Measurements from ENCODE around the gene PPM1N. TPM values are rescaled to one million over a fixed set of nuclear protein-coding genes. Genes with fewer than 3 reads are reported as not detected.

The PPM1N gene
- total RNA-seq, 1 donor from 2014 or later: not detected

- Mint-ChIP-seq H3K9me3 (ENCODE audit: low read depth) (no peaks in the 10 kb centered on the region), H3K4me3 (ENCODE audit: low read depth) (peak within 1 kb of the TSS; percentile 84), H3K27ac (peak within 1 kb of the TSS; percentile 97), H3K4me1 (ENCODE audit: low read depth) (peaks cover 13% of the 10 kb centered on the region), H3K27me3 (peaks cover 11% of the 10 kb centered on the region), H3K36me3 (ENCODE audit: insufficient read depth) (no peaks in the 10 kb centered on the region)
- DNase-seq (ENCODE audit: low spot score, unreplicated experiment): peak; percentile 88
- peak; percentile 32 for TF ChIP-seq CTCF (IDR thresholded peaks at IDR 0.05; ENCODE audit: unreplicated experiment)
These were observed 30.6 kb upstream of the PPM1N start, which contains the start of gene FOSB for GRCh38 chr19:45467456-45468158. FOSB (plus strand) TSS chr19:45467996; CDS start chr19:45468587, 591 bp downstream.

- DNase-seq (ENCODE audit: low spot score, unreplicated experiment): no peak
- peak overlapping the region; percentile 84 for H3K4me3 Mint-ChIP-seq (ENCODE audit: low read depth)
- no peak for TF ChIP-seq CTCF (IDR thresholded peaks at IDR 0.05; ENCODE audit: unreplicated experiment)
- peaks cover 15% of the 10 kb centered on the region for H3K27me3 Mint-ChIP-seq
- H3K36me3 Mint-ChIP-seq (ENCODE audit: insufficient read depth): no peaks in the 10 kb centered on the region
- no peaks in the 10 kb centered on the region for H3K9me3 Mint-ChIP-seq (ENCODE audit: low read depth)
- H3K4me1 Mint-ChIP-seq (ENCODE audit: low read depth): peaks cover 17% of the 10 kb centered on the region
- peak overlapping the region; percentile 97 for H3K27ac Mint-ChIP-seq
These were observed 30.0 kb upstream of the PPM1N start for GRCh38 chr19:45468159-45468651.

- Mint-ChIP-seq H3K27me3 (peaks cover 18% of the 10 kb centered on the region), H3K4me1 (ENCODE audit: low read depth) (peaks cover 19% of the 10 kb centered on the region), H3K9me3 (ENCODE audit: low read depth) (no peaks in the 10 kb centered on the region), H3K36me3 (ENCODE audit: insufficient read depth) (no peaks in the 10 kb centered on the region), H3K4me3 (ENCODE audit: low read depth) (peak overlapping the region; percentile 84), H3K27ac (peak overlapping the region; percentile 97)
- DNase-seq (ENCODE audit: low spot score, unreplicated experiment): no peak
- no peak for TF ChIP-seq CTCF (IDR thresholded peaks at IDR 0.05; ENCODE audit: unreplicated experiment)
These were observed 29.5 kb upstream of the PPM1N start for GRCh38 chr19:45468803-45469131.

- peak; percentile 83 for DNase-seq (ENCODE audit: low spot score, unreplicated experiment)
- Mint-ChIP-seq H3K27ac (peak overlapping the region; percentile 97), H3K4me1 (ENCODE audit: low read depth) (peaks cover 19% of the 10 kb centered on the region), H3K9me3 (ENCODE audit: low read depth) (no peaks in the 10 kb centered on the region), H3K36me3 (ENCODE audit: insufficient read depth) (no peaks in the 10 kb centered on the region), H3K27me3 (peaks cover 23% of the 10 kb centered on the region), H3K4me3 (ENCODE audit: low read depth) (peak overlapping the region; percentile 84)
- TF ChIP-seq CTCF (IDR thresholded peaks at IDR 0.05; ENCODE audit: unreplicated experiment): no peak
These were observed 28.9 kb upstream of the PPM1N start for GRCh38 chr19:45469132-45469944.

- Mint-ChIP-seq H3K4me1 (ENCODE audit: low read depth) (peaks cover 19% of the 10 kb centered on the region), H3K27me3 (peaks cover 30% of the 10 kb centered on the region), H3K36me3 (ENCODE audit: insufficient read depth) (no peaks in the 10 kb centered on the region), H3K4me3 (ENCODE audit: low read depth) (peak overlapping the region; percentile 84), H3K27ac (peak overlapping the region; percentile 97), H3K9me3 (ENCODE audit: low read depth) (no peaks in the 10 kb centered on the region)
- no peak for DNase-seq (ENCODE audit: low spot score, unreplicated experiment)
- TF ChIP-seq CTCF (IDR thresholded peaks at IDR 0.05; ENCODE audit: unreplicated experiment): no peak
These were observed 28.1 kb upstream of the PPM1N start for GRCh38 chr19:45469945-45470761.

All from progenitor cell of endocrine pancreas (in vitro differentiated cells).